ENCODE results near the gene SLC6A6.

SLC6A6 gene

GRCh38 chr3:14491396-14492190 is 89.2 kb downstream of the SLC6A6 start:
- no peak for DNase-seq

- no peak for DNase-seq
These were observed 90.8 kb downstream of the SLC6A6 start for GRCh38 chr3:14492948-14493881.

- no peak for DNase-seq
These were observed 92.0 kb downstream of the SLC6A6 start for GRCh38 chr3:14494279-14494972.

GRCh38 chr3:14494973-14495300 is 92.5 kb downstream of the SLC6A6 start:
- no peak for DNase-seq

GRCh38 chr3:14496351-14496750 is 93.9 kb downstream of the SLC6A6 start:
- no peak for DNase-seq

GRCh38 chr3:14497321-14497720 is 94.9 kb downstream of the SLC6A6 start:
- DNase-seq = no peak

- no peak for DNase-seq
These were observed 100.1 kb downstream of the SLC6A6 start for GRCh38 chr3:14502472-14502871.

- no peak for DNase-seq
These were observed 100.8 kb downstream of the SLC6A6 start for GRCh38 chr3:14503033-14503705.

GRCh38 chr3:14503706-14504065 is 101.3 kb downstream of the SLC6A6 start:
- no peak for DNase-seq

- DNase-seq = no peak
These were observed 102.8 kb downstream of the SLC6A6 start for GRCh38 chr3:14505001-14505802.

- DNase-seq = no peak
These were observed 103.5 kb downstream of the SLC6A6 start for GRCh38 chr3:14505803-14506500.

- DNase-seq = no peak
These were observed 104.4 kb downstream of the SLC6A6 start for GRCh38 chr3:14506626-14507304.

- DNase-seq = no peak
These were observed 104.9 kb downstream of the SLC6A6 start for GRCh38 chr3:14507305-14507741.

GRCh38 chr3:14507757-14508504 is 105.5 kb downstream of the SLC6A6 start:
- no peak for DNase-seq

GRCh38 chr3:14508505-14508819 is 106.1 kb downstream of the SLC6A6 start:
- no peak for DNase-seq

GRCh38 chr3:14508966-14509795 is 106.8 kb downstream of the SLC6A6 start:
- DNase-seq = peak; percentile 41

- DNase-seq = no peak
These were observed 107.3 kb downstream of the SLC6A6 start for GRCh38 chr3:14509796-14510100.

- no peak for DNase-seq
These were observed 108.6 kb downstream of the SLC6A6 start for GRCh38 chr3:14510838-14511622.

Data from NCI-H2029 treated with DMSO at 0.1 percent for 48 hours (cell line).